OCI-LY7 (cell line): Measurements from ENCODE around the gene SENP5. TPM values are rescaled to one million over a fixed set of nuclear protein-coding genes. Genes with fewer than 3 reads are reported as not detected.

Experiments used
- BruUV-seq: library from RNA; stranded (reverse); fragments of 400-500 nt; replicated peaks from 2 replicates; lab custom pipeline; 2021; lab: Mats Ljungman, UMichigan
- CTCF ChIA-PET: fragments of 300-600 bp; sonication (Branson Sonifier 250); formaldehyde crosslinking; loops from one replicate; lab custom pipeline; 2022; ENCODE audit warnings: antibody characterized with exemption; ENCODE audit not compliant: unreplicated experiment; lab: Charles Lee
- POLR2A ChIA-PET: fragments of 300-600 bp; sonication (Branson Sonifier 250); formaldehyde crosslinking; loops from one replicate; lab custom pipeline; 2022; ENCODE audit warnings: antibody characterized with exemption; lab: Charles Lee
- DNase-seq: peaks from one replicate; pipeline ENCODE4 v3.0.0-alpha.2; 2015; ENCODE audit warnings: low spot score
- H2AFZ ChIP-seq: fragments of 200-600 bp; sonication (generic), shearing (Covaris generic); 2 replicates; pipeline ENCODE4 v1.6.1; 2014; ENCODE audit warnings: mild to moderate bottlenecking, antibody characterized with exemption, low read length, moderate library complexity
- H3K27ac ChIP-seq: fragments of 200-600 bp; sonication (generic); 2 replicates; pipeline ENCODE4 v1.5.1; 2014; ENCODE audit warnings: mixed run types, low read depth, mild to moderate bottlenecking, moderate library complexity, low read length, inconsistent platforms; ENCODE audit not compliant: poor library complexity, severe bottlenecking
- H3K36me3 ChIP-seq: fragments of 200-600 bp; sonication (generic); 2 replicates; pipeline ENCODE4 v1.6.1; 2014; ENCODE audit warnings: mild to moderate bottlenecking, antibody characterized with exemption, low read length, moderate library complexity, mixed read lengths; ENCODE audit not compliant: insufficient read depth
- H3K4me1 ChIP-seq: fragments of 200-600 bp; sonication (generic); 2 replicates; pipeline ENCODE4 v1.5.1; 2014; ENCODE audit warnings: mild to moderate bottlenecking, low read length; ENCODE audit not compliant: insufficient read depth, poor library complexity, severe bottlenecking
- H3K4me2 ChIP-seq: fragments of 200-600 bp; sonication (generic); 2 replicates; pipeline ENCODE4 v1.6.1; 2014; ENCODE audit warnings: mild to moderate bottlenecking, low read length
- H3K4me3 ChIP-seq: fragments of 200-600 bp; sonication (generic); 2 replicates; pipeline ENCODE4 v1.5.1; 2014; ENCODE audit warnings: mild to moderate bottlenecking, low read depth, low read length; ENCODE audit not compliant: poor library complexity, severe bottlenecking
- H3K79me2 ChIP-seq: fragments of 200-600 bp; sonication (generic); 2 replicates; pipeline ENCODE4 v1.6.1; 2016; ENCODE audit warnings: low read depth, mild to moderate bottlenecking, low read length, moderate library complexity, mixed read lengths; ENCODE audit not compliant: insufficient read depth
- H3K9me2 ChIP-seq: fragments of 200-600 bp; sonication (generic); 2 replicates; pipeline ENCODE4 v1.6.1; 2016; ENCODE audit warnings: mild to moderate bottlenecking, low read length, mixed read lengths; ENCODE audit not compliant: insufficient read depth
- H3K9me3 ChIP-seq: fragments of 200-600 bp; sonication (generic); 2 replicates; pipeline ENCODE4 v1.6.1; 2014; ENCODE audit warnings: mild to moderate bottlenecking, mixed run types, low read length, mixed read lengths
- H4K20me1 ChIP-seq: fragments of 200-600 bp; sonication (generic); 2 replicates; pipeline ENCODE4 v1.6.1; 2014; ENCODE audit warnings: mild to moderate bottlenecking, antibody characterized with exemption, low read length, moderate library complexity, mixed read lengths; ENCODE audit not compliant: insufficient read depth
- CTCF ChIP-seq: fragments of 200-600 bp; sonication (generic); conservative IDR thresholded peaks from 2 replicates; pipeline ENCODE4 v1.5.1; 2014; ENCODE audit warnings: mild to moderate bottlenecking, antibody characterized with exemption, low read length, moderate library complexity, mixed read lengths
- EZH2phosphoT487 ChIP-seq: fragments of 200-600 bp; sonication (generic); IDR thresholded peaks from 2 replicates; pipeline ENCODE4 v1.6.1; 2018; ENCODE audit warnings: low read depth, borderline replicate concordance, mild to moderate bottlenecking, mixed run types, antibody characterized with exemption, low read length, moderate library complexity, mixed read lengths
- intact Hi-C: fragments of 100-400 bp; cut with micrococcal nuclease; formaldehyde crosslinking; loops from one replicate; pipeline ENCODE4 v1.10.0; 2022; ENCODE audit not compliant: unreplicated experiment
- total RNA-seq, 2 experiments: library from RNA; depleted of rRNA in 1 of 2; stranded (reverse); fragments of >200 nt in 1 of 2; shearing (Covaris generic) in 1 of 2; gene quantifications; 2 replicates each; pipeline ENCODE4 v1.2.3, GENCODE V29; 2014 to 2022

SENP5 gene
- total RNA-seq, 2 experiments from 2014 or later: 40.2 to 42.9 TPM

- ChIA-PET POLR2A (interaction anchor here (0.8 kb wide), 1 partner anchor 336 kb away, joined by 3 read pairs; no protein-coding TSS in a partner anchor), CTCF (no interaction called here)
- intact Hi-C loops: loop anchor here (1.0 to 10.0 kb wide), 2 partner anchors 41 to 251 kb away; partner anchors contain the start of genes CEP19 and PIGX
- Histone ChIP-seq H3K4me2 (no peak overlapping the region), H3K27ac (no peak overlapping the region), H3K4me1 (peaks cover 19% of the 10 kb centered on the region), H2AFZ (no peak overlapping the region), H3K36me3 (no peaks in the 10 kb centered on the region), H3K9me3 (no peaks in the 10 kb centered on the region), H3K4me3 (no peak overlapping the region), H3K9me2 (no peaks in the 10 kb centered on the region), H4K20me1 (no peaks in the 10 kb centered on the region), H3K79me2 (no peaks in the 10 kb centered on the region)
- BruUV-seq: no TSS peak
- DNase-seq: no peak
- TF ChIP-seq CTCF (no peak), EZH2phosphoT487 (no peak)
These were observed 98.1 kb downstream of the SENP5 start for GRCh38 chr3:196965804-196966173.

- H3K79me2 ChIP-seq: no peaks in the 10 kb centered on the region
- no peak overlapping the region for H3K4me2 ChIP-seq
- H3K4me1 ChIP-seq: peaks cover 19% of the 10 kb centered on the region
- H3K27ac ChIP-seq: no peak overlapping the region
- DNase-seq: no peak
- ChIA-PET CTCF (no interaction called here), POLR2A (interaction anchor here (0.8 kb wide), 1 partner anchor 337 kb away, joined by 3 read pairs; no protein-coding TSS in a partner anchor)
- no peaks in the 10 kb centered on the region for H3K36me3 ChIP-seq
- no peaks in the 10 kb centered on the region for H3K9me3 ChIP-seq
- H3K4me3 ChIP-seq: no peak overlapping the region
- H3K9me2 ChIP-seq: no peaks in the 10 kb centered on the region
- no TSS peak for BruUV-seq
- intact Hi-C loops: loop anchor here (10.0 kb wide), 1 partner anchor 252 kb away; the partner anchor contains the start of genes CEP19 and PIGX
- H4K20me1 ChIP-seq: no peaks in the 10 kb centered on the region
- H2AFZ ChIP-seq: no peak overlapping the region
- no peak for TF ChIP-seq CTCF
- no peak for TF ChIP-seq EZH2phosphoT487
These were observed 99.0 kb downstream of the SENP5 start for GRCh38 chr3:196966526-196967401.
